IMR-90 (cell line): Measurements from ENCODE around the gene RPL39. TPM values are rescaled to one million over a fixed set of nuclear protein-coding genes. Genes with fewer than 3 reads are reported as not detected.

Experiments used
- microRNA-seq, 2 experiments: library from miRNA; stranded (forward) in 1 of 2; unstranded in 1 of 2; fragments of 10-50 nt in 1 of 2; fragments of <30 nt in 1 of 2; gene quantifications in 1 of 2; microRNA quantifications in 1 of 2; one replicate each; pipeline versions ENCODE3 to v1.1.0; 2013 to 2020; ENCODE audit not compliant: insufficient read depth in 1 of 2, insufficient read length in 1 of 2, unreplicated experiment in 1 of 2
- polyA plus RNA-seq, 3 experiments: library from polyadenylated mRNA; depleted of rRNA; stranded (reverse); fragments of >200 nt; gene quantifications; 2 replicates each; pipeline ENCODE4 v1.2.3, GENCODE V29; 2012; ENCODE audit warnings: low replicate concordance in 1 of 3
- small RNA-seq, 5 experiments: library from RNA; depleted of rRNA; stranded (forward); fragments of <200 nt; gene quantifications; one replicate each; pipeline ENCODE3, GENCODE V24; 2012
- total RNA-seq: library from RNA; depleted of rRNA; stranded (reverse); fragments of >200 nt; gene quantifications from 2 replicates; pipeline ENCODE4 v1.2.3, GENCODE V29; 2012; rRNA removed

The RPL39 gene
- total and polyA plus RNA-seq, 2 of the 4 experiments (the other 2 are of a cell fraction): 681 to 2,357 TPM

Small RNA genes within 50 kb of the gene (microRNA-seq; reads per million reads assigned to microRNA genes)
- gene SNORA69 (ENCODE audit: insufficient read depth, insufficient read length): not detected

Small RNA genes within 50 kb of the gene (small RNA-seq; reads per million reads assigned to genes)
- gene SNORA69: 0 to 0.65 (median 0.08) reads per million in 5 experiments

Other genes starting within 250 kb of the RPL39 start
- gene STEEP1, start 226.2 kb downstream of the RPL39 start, total RNA-seq: 33.2 and 47.5 TPM in 2 replicates
- gene STEEP1, start 226.2 kb downstream of the RPL39 start, polyA plus RNA-seq (2012; rRNA removed): 15.1 and 16.7 TPM in 2 replicates
- 12.9 and 20.3 TPM in 2 replicates for gene UBE2A, start 217.1 kb downstream of the RPL39 start, total RNA-seq
- gene UBE2A, start 217.1 kb downstream of the RPL39 start, polyA plus RNA-seq (2012; rRNA removed): 42.9 and 50.5 TPM in 2 replicates
- gene NKRF, start 185.2 kb downstream of the RPL39 start, total RNA-seq: 2.2 and 3.6 TPM in 2 replicates
- 4.1 TPM in 2 replicates for gene NKRF, start 185.2 kb downstream of the RPL39 start, polyA plus RNA-seq (2012; rRNA removed)
- gene SEPTIN6, start 98.5 kb downstream of the RPL39 start, total RNA-seq: 14.2 and 19.0 TPM in 2 replicates
- 13.9 and 16.2 TPM in 2 replicates for gene SEPTIN6, start 98.5 kb downstream of the RPL39 start, polyA plus RNA-seq (2012; rRNA removed)
- gene SOWAHD, start 33.0 kb downstream of the RPL39 start, total RNA-seq: 0.18 and 0.28 TPM in 2 replicates
- gene SOWAHD, start 33.0 kb downstream of the RPL39 start, polyA plus RNA-seq (2012; rRNA removed): 0.13 and 0.17 TPM in 2 replicates
- 0.54 and 1.4 TPM in 2 replicates for gene UPF3B, start 61.3 kb upstream of the RPL39 start, total RNA-seq
- 6.0 and 6.4 TPM in 2 replicates for gene UPF3B, start 61.3 kb upstream of the RPL39 start, polyA plus RNA-seq (2012; rRNA removed)
- 16.5 and 20.6 TPM in 2 replicates for gene RNF113A, start 80.1 kb upstream of the RPL39 start, total RNA-seq
- gene RNF113A, start 80.1 kb upstream of the RPL39 start, polyA plus RNA-seq (2012; rRNA removed): 15.9 and 17.0 TPM in 2 replicates
- 12.5 and 47.5 TPM in 2 replicates for gene NDUFA1, start 80.2 kb upstream of the RPL39 start, total RNA-seq
- gene NDUFA1, start 80.2 kb upstream of the RPL39 start, polyA plus RNA-seq (2012; rRNA removed): 90.1 and 104 TPM in 2 replicates
- not detected in 2 replicates for gene AKAP14, start 104.3 kb upstream of the RPL39 start, total RNA-seq
- gene AKAP14, start 104.3 kb upstream of the RPL39 start, polyA plus RNA-seq (2012; rRNA removed): not detected in 2 replicates
- 1.3 and 2.5 TPM in 2 replicates for gene NKAP, start 152.1 kb upstream of the RPL39 start, total RNA-seq
- gene NKAP, start 152.1 kb upstream of the RPL39 start, polyA plus RNA-seq (2012; rRNA removed): 2.7 TPM in 2 replicates